ENCODE results near the gene DOP1B.
"Not testable (repeated sequence)": the region's sequence is repeated elsewhere in the genome, so short reads cannot be mapped to it uniquely, and the experiment has no call there.

DOP1B gene, protein sequence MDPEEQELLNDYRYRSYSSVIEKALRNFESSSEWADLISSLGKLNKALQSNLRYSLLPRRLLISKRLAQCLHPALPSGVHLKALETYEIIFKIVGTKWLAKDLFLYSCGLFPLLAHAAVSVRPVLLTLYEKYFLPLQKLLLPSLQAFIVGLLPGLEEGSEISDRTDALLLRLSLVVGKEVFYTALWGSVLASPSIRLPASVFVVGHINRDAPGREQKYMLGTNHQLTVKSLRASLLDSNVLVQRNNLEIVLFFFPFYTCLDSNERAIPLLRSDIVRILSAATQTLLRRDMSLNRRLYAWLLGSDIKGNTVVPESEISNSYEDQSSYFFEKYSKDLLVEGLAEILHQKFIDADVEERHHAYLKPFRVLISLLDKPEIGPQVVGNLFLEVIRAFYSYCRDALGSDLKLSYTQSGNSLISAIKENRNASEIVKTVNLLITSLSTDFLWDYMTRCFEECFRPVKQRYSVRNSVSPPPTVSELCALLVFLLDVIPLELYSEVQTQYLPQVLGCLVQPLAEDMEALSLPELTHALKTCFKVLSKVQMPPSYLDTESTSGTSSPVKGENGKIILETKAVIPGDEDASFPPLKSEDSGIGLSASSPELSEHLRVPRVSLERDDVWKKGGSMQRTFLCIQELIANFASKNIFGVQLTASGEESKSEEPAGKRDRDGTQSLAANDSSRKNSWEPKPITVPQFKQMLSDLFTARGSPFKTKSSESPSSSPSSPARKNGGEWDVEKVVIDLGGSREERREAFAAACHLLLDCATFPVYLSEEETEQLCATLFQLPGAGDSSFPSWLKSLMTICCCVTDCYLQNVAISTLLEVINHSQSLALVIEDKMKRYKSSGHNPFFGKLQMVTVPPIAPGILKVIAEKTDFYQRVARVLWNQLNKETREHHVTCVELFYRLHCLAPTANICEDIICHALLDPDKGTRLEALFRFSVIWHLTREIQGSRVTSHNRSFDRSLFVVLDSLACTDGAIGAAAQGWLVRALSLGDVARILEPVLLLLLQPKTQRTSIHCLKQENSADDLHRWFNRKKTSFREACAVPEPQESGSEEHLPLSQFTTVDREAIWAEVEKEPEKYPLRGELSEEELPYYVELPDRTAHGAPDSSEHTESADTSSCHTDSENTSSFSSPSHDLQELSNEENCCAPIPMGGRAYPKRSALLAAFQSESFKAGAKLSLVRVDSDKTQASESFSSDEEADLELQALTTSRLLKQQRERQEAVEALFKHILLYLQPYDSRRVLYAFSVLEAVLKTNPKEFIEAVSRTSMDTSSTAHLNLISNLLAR (N-terminal part only)

DNA sequence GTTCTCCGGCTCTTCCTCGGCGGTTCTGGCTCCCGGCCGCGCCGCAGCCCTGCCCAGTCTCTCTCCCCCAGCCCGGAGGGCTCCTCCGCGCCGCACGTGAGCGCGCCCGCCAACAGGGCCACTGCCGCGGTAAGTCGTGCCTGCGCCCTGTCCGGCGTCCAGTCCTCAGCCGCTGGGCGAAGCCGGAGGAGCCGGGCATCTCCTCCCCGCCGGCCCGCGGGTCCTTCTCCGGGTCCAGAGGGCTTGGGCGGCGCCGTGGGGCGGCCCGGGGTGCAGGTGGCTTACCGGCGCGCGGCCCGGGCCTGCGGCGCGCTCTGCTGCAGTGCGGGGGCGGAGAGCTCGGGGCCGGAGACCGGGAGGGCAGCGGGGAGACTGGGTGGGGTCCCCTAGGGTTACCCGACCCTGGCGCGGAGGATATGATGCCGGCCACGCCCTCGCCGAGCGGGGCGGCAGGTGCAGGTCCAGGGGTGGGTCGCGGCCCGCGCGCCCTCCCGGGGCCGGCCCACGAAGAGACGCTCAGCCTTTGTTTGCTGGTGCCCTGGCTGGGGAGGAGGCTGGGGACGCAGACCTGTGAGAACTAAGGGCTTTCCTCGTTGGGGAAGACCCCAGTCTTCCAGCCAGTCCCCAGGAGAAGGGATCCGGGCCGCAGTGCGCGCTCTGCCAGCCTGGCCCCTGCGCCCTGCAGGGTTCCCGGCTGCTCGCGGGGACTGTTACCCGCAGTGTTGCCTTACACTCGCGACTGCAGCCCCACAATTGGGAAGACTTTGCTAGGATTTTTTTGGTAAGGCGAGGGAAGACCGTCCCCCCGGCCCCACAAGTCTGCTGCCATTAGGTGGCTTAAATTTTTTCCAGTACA, at the start of gene DOP1B:
DOP1B (plus strand) TSS at position 10 of the 856 bp plus-strand sequence. CDS start 7,910 bp downstream, outside the sequence.
- no peak for DNase-seq

DNA sequence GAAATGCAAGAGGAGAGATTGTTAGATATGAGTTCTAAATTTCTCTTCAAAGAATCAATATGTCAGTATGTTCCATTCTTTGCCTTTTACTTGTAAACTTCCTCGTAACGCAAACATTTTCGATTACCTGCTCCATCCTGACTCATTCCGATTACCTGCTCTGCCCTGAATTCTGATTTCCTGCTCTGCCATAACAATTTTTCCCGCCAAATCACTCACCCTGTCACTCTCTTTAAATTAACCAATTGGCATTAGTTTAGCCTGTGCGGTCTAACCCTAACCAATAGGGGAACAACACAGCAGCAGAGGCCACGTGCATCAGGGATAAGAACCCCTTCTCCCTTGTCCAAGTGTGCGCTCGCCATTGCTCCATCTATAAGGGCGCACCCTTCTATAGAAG, 46.8 kb upstream of the DOP1B start:
- DNase-seq, result no peak

DNA sequence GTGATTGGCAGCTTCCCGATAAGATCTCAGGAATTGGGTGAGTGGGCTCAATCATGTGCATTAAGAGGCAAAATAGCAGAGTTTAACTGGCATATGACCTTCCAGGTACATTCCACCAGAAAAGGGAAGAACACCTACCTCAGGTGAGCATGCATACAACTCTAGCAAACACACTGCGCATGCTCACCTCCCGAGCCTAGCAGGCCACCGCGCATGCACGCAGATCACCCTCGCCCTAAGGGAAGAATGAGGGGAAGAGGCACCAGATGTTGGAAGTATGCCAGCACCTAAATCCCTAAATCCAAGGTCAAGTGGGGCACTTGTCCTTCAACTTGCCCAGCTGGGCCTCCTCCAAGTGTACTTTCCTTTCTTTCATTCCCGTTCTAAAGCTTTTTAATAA, 45.4 kb upstream of the DOP1B start:
- no peak for DNase-seq

DNA sequence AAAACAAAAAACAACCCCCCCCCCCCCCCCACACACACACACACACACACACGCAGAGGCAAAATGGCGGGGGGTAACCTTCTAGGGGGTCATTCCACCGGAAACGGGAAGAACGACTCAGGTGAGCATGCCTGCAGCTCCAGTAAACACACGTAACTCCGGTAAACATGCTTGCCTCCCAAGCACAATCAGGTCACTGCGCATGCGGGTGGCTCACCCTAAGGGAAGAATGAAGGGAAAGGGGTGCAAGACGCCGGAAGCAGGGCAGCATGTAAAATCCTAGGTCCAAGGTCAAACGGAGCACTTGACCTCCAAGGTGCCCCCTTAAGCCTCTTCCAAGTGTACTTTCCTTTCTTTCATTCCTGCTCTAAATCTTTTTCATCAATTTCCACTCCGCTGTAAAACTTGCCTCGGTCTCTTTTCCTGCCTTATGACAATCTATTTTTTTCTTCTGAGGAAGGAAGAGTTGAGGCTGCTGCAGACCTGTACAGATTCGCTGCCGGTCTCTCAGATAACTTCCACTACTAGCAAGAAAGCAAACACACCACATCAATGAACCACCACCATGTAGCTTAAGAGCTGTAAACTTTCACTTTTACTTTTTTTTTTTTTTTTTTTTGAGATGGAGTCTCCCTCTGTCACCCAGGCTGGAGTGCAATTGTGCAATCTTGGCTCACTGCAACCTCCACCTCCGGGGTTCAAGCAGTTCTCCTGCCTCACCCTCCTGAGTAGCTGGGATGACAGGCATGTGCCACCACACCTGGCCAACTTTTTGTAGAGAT, 42.8 kb upstream of the DOP1B start:
- DNase-seq, result no peak

DNA sequence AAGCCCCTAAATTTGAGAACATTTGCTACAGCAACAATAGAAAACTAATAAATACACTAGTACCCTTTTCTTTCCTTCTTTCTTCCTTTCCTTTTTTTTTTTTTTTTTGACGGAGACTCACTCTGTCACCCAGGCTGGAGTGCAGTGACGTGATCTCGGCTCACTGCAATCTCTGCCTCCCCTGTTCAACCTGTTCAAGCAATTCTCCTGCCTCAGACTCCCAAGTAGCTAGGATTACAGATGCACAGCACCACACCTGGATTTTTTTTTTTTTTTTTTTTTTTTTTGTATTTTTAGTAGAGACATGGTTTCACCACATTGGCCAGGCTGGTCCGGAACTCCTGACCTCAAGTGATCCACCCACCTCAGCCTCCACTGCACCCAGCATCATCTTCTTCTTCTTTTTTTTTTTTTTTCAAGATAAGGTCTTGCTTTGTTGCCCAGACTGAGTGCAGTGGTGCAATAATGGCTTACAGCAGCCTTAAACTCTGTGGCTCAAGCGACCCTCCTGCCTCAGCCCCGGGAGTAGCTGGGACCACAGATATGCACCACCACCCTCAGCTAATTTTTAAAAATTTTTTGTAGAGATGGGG, 41.4 kb upstream of the DOP1B start:
- no peak for DNase-seq

DNA sequence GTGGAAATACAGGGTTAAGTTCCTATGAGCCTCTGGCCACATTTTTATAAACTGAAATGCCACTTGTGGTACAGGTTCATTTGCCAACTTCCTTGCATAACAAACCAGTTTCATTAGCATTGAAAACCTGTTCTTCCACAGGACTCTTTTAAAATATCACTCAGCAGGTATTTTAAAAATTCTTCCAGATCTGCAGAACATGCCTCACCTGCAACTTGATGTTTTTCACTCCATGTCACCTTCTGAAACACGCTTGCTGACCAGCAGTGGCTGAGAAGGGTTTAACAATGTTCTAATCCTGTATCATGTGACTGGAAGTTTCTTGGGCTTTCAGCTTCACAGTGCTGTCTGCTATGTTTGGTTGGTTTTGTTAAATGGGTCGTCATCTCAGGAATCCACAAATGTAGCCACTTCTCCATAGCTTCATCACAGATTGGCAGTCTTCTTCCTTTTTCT, 39.3 kb upstream of the DOP1B start:
- no peak for DNase-seq

DNA sequence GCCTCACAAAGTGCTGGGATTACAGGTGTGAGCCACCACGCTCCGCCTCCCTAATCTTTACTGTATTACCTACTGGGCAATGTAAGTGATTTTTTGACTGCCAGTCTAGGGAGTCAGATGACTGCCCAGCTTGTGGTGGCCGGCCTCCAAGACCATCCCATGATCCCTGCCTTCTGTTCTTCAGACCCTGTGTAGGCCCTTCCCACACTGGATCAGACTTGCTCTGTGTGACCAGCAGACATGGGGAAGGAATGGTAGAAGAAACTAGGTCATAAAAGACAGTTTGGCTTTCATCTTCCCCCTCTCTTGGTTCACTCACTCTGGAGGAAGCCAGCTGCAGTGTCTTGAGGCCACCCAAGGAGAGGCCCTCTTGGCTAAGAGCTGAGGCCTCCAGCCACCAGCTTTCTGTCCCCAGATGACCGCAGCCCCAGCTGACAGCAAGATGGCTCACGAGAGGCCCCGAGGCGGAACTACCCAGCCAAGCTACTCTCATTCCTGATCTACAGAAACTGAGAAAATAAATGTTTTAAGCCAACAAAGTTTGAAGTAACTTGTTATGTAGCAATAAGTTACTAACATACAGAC, 36.2 kb upstream of the DOP1B start:
- DNase-seq, result no peak

DNA sequence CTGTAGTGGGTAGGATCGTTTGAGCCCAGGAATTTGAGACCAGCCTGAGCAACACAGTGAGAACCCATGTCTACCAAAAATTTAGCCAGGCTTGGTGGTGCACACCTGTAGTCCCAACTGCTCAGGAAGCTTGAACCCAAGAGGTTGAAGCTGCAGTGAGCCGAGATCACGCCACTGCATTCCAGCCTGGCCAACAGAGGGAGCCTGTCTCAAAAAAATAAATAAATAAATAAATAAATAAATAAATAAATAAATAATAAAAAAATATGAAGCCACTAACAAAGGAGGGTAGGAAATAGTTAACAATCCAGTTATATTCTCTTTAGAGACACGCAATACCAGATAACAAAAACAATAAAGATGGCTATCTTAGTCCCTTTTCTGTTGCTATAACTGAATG, 33.6 kb upstream of the DOP1B start:
- DNase-seq, result no peak

DNA sequence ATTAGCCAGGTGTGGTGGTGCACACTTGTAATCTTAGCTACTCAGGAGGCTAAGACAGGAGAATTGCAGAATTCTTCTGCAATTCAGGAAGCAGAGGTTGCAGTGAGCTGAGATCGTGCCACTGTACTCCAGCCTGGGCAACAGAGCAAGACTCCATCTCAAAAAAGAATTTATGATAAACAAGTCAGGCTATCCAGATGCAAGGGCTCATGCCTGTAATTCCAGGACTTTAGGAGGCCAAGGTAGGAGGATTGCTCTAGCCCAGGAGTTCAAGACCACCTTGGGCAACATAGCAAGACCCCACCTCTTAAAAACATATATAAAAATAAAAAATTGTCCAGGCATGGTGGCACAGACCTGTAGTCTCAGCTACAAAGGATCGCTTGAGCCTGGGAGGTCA, 32.2 kb upstream of the DOP1B start:
- no peak for DNase-seq

DNA sequence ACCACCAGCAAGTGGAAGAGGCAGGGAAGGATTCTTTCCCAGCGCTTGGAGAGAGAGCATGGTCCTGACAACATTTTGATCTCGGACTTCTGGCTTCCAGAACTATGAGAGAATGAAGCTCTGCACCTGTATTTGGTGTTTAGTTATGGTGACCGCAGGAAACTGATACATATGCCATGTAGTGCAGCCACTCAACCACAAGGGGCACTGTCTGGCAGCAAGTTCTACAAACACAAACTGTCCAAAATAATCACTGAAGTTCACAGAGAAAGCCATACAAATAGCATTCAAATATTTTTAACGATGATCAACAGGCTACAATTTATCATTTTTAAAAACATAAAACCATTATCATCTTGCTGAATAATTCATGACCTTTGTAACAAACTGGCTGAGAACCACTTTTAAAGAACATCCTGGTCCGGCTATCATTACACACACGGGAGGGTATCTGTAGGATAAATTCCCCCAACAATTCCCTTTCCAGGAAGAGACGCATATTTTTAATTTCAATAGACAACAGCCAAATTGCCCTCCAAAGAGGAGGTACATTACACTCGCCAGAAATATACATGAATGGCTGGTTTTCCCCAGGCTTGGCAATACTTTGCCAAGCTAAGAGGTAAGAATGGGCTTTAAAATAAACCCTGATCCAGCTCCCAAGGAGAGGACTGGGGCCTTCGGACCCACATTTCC, 31.0 kb upstream of the DOP1B start:
- no peak for DNase-seq

DNA sequence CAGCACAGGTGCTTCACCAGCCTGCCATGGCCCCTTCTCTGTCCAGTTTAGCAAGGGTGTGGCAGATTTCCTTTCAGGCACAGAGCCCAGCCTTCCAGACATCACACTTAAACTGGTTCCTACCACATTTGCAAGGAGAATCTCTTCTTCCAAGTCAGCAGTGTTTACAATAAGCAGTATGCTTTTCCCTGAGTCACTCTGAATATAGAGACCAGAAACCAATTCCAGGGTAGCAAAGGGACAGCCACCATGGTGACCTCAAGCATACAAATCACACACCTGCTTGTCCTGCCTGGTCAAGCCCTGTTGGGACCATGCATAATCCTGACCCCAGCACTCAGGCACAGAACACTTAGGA, 30.4 kb upstream of the DOP1B start:
- DNase-seq, result no peak

DNA sequence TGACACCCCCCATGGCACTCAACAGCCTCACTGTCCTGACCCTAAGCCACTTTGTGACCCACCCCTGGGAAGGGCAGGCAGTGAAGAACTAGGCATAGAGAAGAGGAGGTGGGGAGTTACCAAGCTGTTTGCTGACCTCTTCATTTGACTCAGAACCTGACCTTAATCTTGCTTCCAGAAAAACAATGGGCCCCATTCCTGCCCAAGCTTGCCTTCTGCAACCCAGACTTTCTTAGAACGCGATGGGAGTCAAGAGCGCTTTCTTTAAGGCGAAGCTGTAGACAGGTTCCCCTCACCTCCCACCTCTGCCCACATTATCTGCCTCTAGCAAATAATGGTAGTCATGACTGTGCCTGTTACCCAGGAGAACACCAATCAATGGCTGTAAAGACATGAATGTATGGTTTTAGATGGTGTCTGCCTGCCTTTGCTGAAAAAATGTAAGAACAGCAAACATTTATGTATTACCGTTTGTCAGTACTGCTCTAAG, 30.0 kb upstream of the DOP1B start:
- no peak for DNase-seq

DNA sequence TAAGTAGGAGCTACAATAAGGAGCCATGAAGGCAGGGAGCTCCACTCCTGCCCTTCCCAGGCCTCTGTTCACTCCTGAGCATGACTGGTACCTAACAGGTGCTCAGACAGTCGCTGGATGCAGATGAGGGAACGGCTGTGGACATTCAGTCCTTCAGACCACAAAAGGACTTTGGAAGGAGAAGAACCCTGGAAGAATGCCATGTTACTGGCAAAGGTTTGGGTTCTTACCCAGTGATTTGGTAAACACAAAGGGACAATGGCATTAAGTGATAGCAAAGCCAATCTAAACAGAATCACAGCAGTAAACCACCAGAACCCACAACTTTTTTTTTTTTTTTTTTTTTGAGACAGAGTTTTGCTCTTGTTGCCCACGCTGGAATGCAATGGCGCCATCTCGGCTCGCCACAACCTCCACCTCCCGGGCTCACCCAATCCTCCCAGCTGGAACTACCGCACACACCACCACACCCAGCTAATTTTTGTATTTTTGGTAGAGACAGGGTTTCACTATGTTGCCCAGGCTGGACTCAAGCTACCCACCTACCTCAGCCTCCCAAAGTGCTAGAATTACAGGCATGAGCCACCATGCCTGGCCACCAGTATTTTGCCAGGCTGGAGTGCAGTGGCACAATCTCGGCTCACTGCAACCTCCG, 29.2 kb upstream of the DOP1B start:
- no peak for DNase-seq

DNA sequence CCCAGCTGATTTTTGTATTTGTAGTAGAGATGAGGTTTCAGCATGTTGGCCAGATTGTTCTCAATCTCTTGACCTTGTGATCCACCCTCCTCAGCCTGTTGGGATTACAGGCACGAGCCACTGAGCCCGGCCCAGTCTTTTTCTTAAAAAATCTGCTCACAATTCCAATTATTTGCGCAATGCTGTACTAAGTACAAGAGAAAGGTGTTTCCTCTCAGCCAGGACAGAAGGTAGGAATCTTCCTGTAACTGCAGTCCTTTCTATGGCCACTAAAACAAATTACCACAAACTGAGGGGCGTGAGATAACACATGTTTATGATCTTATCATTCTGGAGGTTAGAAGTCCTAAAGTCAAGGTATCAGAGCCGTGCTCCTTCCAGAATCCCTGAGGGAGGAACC, 28.6 kb upstream of the DOP1B start:
- no peak for DNase-seq

DNA sequence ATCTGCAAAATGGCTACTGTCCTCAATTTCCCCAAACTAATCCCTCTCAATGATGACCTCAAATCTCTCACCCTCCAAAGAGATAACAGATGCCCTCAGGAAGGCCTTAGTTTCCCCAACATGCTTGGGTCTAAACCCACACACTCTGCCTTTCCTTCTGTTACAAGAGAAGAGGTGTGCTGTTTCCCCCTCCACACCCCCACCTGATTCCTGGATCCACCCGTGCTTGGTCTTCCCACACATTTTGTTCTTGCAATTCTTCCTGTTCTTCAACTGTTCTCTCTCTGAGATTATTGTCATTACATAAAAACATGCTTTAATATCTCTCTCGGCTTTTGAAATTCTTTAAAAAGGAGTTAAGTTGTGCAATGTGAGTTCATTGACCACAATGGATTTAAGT, 27.4 kb upstream of the DOP1B start:
- DNase-seq, result no peak

DNA sequence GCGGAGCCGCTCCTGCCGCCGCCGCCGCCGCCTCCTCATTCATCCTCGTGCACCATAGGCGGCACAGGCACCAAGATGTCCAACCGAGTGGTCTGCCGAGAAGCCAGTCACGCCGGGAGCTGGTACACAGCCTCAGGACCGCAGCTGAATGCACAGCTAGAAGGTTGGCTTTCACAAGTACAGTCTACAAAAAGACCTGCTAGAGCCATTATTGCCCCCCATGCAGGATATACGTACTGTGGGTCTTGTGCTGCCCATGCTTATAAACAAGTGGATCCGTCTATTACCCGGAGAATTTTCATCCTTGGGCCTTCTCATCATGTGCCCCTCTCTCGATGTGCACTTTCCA, 26.2 kb upstream of the DOP1B start:
- not testable (repeated sequence) for DNase-seq

DNA sequence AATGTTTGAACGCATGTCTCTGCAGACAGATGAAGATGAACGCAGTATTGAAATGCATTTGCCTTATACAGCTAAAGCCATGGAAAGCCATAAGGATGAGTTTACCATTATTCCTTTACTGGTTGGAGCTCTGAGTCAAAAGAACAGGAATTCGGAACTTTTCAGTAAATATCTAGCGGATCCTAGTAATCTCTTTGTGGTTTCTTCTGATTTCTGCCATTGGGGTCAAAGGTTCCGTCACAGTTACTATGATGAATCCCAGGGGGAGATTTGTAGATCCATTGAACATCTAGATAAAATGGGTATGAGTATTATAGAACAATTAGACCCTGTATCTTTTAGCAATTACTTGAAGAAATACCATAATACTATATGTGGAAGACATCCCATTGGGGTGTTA, 25.8 kb upstream of the DOP1B start:
- not testable (repeated sequence) for DNase-seq

DNA sequence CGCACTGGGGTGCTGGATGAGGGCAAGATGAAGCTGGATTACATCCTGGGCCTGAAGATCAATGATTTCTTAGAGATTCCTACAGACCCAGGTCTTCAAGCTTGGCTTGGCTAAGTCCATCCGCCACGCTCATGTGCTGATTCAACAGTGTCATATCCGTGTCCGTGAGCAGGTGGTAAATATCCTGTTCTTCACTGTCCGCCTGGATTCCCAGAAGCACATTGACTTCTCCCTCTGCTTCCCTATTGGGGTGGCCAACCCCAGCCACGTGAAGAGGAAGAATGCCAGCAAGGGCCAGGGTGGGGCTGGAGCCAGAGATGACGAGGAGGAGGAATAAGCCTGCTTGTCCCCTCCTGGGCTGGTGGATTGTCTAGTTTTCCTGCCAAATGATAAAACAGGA, 23.9 kb upstream of the DOP1B start:
- no peak for DNase-seq

DNA sequence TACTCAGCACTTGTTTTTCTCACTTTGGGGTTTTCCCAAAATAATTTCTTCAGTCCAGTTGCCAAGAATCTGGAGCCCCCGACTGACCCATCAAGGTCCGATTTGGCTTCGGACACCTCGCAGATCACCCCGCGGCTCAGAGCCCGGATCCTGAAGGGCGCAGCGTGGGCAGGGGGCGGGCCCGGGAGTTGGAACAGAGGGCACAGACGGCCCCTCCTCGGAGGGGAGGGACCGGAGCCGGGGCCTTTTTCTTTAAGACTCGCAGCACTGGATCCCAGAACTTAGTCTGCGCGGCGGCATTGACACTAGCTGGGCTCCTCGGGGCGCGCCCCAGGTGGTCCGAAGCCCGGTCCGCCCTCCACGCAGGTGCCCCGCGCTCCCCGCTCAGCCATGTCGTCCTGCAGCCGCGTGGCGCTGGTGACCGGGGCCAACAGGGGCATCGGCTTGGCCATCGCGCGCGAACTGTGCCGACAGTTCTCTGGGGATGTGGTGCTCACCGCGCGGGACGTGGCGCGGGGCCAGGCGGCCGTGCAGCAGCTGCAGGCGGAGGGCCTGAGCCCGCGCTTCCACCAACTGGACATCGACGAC, 21.7 kb upstream of the DOP1B start, which contains the start of gene CBR3:
CBR3 (plus strand) TSS at position 277 of the 588 bp plus-strand sequence; CDS start at position 391, 114 bp downstream.
- peak; percentile 52 for DNase-seq
